Chondrocyte (in vitro differentiated cells): ENCODE results near the gene NID2. TPM values are rescaled to one million over a fixed set of nuclear protein-coding genes. Genes with fewer than 3 reads are reported as not detected.

Source experiments
- DNase-seq: peaks from one replicate; pipeline ENCODE4 v3.0.0; 2021; ENCODE audit warnings: mixed read lengths, low spot score
- H3K27ac Mint-ChIP-seq: one replicate; pipeline ENCODE4 v1.8.0; 2021; ENCODE audit warnings: mild to moderate bottlenecking, moderate library complexity, mixed read lengths; ENCODE audit not compliant: unreplicated experiment
- H3K27me3 Mint-ChIP-seq: 2 replicates; pipeline ENCODE4 v1.8.0; 2021; ENCODE audit warnings: low read depth, mixed read lengths
- H3K36me3 Mint-ChIP-seq: 2 replicates; pipeline ENCODE4 v1.8.0; 2021; ENCODE audit warnings: low read depth, mixed read lengths
- H3K4me1 Mint-ChIP-seq: 2 replicates; pipeline ENCODE4 v1.8.0; 2021; ENCODE audit warnings: low read depth, mild to moderate bottlenecking, mixed read lengths
- H3K4me3 Mint-ChIP-seq: one replicate; pipeline ENCODE4 v1.8.0; 2021; ENCODE audit warnings: mild to moderate bottlenecking, moderate library complexity, mixed read lengths; ENCODE audit not compliant: unreplicated experiment
- H3K9me3 Mint-ChIP-seq: 2 replicates; pipeline ENCODE4 v1.8.0; 2021; ENCODE audit warnings: low read depth, mixed read lengths
- CTCF ChIP-seq: fragments of 200-600 bp; sonication (generic); IDR thresholded peaks from 2 replicates; pipeline ENCODE4 v1.5.0; 2021; ENCODE audit warnings: antibody characterized with exemption, mild to moderate bottlenecking, moderate library complexity
- total RNA-seq: library from RNA; stranded (reverse); gene quantifications from 3 replicates; pipeline ENCODE4 v1.2.1, GENCODE V29; 2021

The NID2 gene
- total RNA-seq, 1 donor from 2014 or later, result 51.6 TPM

GRCh38 chr14:52095794-52096193 is 26.9 kb upstream of the NID2 start:
- no peaks in the 10 kb centered on the region for H3K36me3 Mint-ChIP-seq
- no peak for TF ChIP-seq CTCF
- H3K9me3 Mint-ChIP-seq, result peaks cover 5% of the 10 kb centered on the region
- H3K4me3 Mint-ChIP-seq, result no peak overlapping the region
- H3K27me3 Mint-ChIP-seq, result no peaks in the 10 kb centered on the region
- peaks cover 11% of the 10 kb centered on the region for H3K4me1 Mint-ChIP-seq
- no peak overlapping the region for H3K27ac Mint-ChIP-seq
- DNase-seq, result no peak

GRCh38 chr14:52095336-52095735 is 26.5 kb upstream of the NID2 start:
- no peak overlapping the region for H3K4me3 Mint-ChIP-seq
- H3K9me3 Mint-ChIP-seq, result peaks cover 5% of the 10 kb centered on the region
- H3K27me3 Mint-ChIP-seq, result no peaks in the 10 kb centered on the region
- no peak for TF ChIP-seq CTCF
- no peak overlapping the region for H3K27ac Mint-ChIP-seq
- H3K36me3 Mint-ChIP-seq, result no peaks in the 10 kb centered on the region
- peaks cover 11% of the 10 kb centered on the region for H3K4me1 Mint-ChIP-seq
- DNase-seq, result no peak

- no peak overlapping the region for H3K4me3 Mint-ChIP-seq
- no peaks in the 10 kb centered on the region for H3K36me3 Mint-ChIP-seq
- peaks cover 7% of the 10 kb centered on the region for H3K4me1 Mint-ChIP-seq
- H3K9me3 Mint-ChIP-seq, result peaks cover 5% of the 10 kb centered on the region
- no peaks in the 10 kb centered on the region for H3K27me3 Mint-ChIP-seq
- TF ChIP-seq CTCF, result no peak
- H3K27ac Mint-ChIP-seq, result no peak overlapping the region
- DNase-seq, result no peak
Observed at GRCh38 chr14:52094546-52095271, 25.9 kb upstream of the NID2 start.

GRCh38 chr14:52091928-52092327 is 23.1 kb upstream of the NID2 start:
- no peaks in the 10 kb centered on the region for H3K27me3 Mint-ChIP-seq
- no peak for DNase-seq
- no peaks in the 10 kb centered on the region for H3K36me3 Mint-ChIP-seq
- TF ChIP-seq CTCF, result no peak
- no peak overlapping the region for H3K27ac Mint-ChIP-seq
- peaks cover 20% of the 10 kb centered on the region for H3K4me1 Mint-ChIP-seq
- no peak overlapping the region for H3K4me3 Mint-ChIP-seq
- peaks cover 5% of the 10 kb centered on the region for H3K9me3 Mint-ChIP-seq

GRCh38 chr14:52090936-52091335 is 22.1 kb upstream of the NID2 start:
- peaks cover 26% of the 10 kb centered on the region for H3K4me1 Mint-ChIP-seq
- H3K4me3 Mint-ChIP-seq, result no peak overlapping the region
- no peak for DNase-seq
- no peaks in the 10 kb centered on the region for H3K36me3 Mint-ChIP-seq
- no peak for TF ChIP-seq CTCF
- no peak overlapping the region for H3K27ac Mint-ChIP-seq
- no peaks in the 10 kb centered on the region for H3K9me3 Mint-ChIP-seq
- no peaks in the 10 kb centered on the region for H3K27me3 Mint-ChIP-seq
